HCT116 (cell line): ENCODE results near the gene VWF.

ENCODE experiments used
- CTCF ChIP-seq, 3 experiments: fragments of 200-600 bp in 1 of 3; sonication (generic) in 1 of 3; IDR thresholded peaks in 2 of 3; conservative IDR thresholded peaks in 1 of 3; 2 replicates each; pipeline ENCODE4 v1.5.1; 2012 to 2017; ENCODE audit warnings: low read depth in 2 of 3, low read length in 2 of 3, antibody characterized with exemption in 1 of 3, borderline replicate concordance in 1 of 3, control low read depth in 1 of 3, mild to moderate bottlenecking in 1 of 3, mixed read lengths in 1 of 3, mixed run types in 1 of 3, moderate library complexity in 1 of 3; ENCODE audit not compliant: insufficient read depth in 1 of 3
- MAX ChIP-seq: IDR thresholded peaks from 2 replicates; pipeline ENCODE4 v1.6.1; 2012
- SP1 ChIP-seq: IDR thresholded peaks from 2 replicates; pipeline ENCODE4 v1.6.1; 2012; ENCODE audit warnings: low read depth
- YY1 ChIP-seq: IDR thresholded peaks from 2 replicates; pipeline ENCODE4 v1.6.1; 2011; ENCODE audit warnings: low read length, low read depth, moderate library complexity, mild to moderate bottlenecking; ENCODE audit not compliant: insufficient replicate concordance; ENCODE audit errors: extremely low read depth

GRCh38 chr12:5925646-5926045 is 198.8 kb downstream of the VWF start:
- no peak for TF ChIP-seq YY1
- TF ChIP-seq CTCF (IDR thresholded peaks at IDR 0.05 in 2 of 3, conservative IDR thresholded peaks at IDR 0.05 in 1 of 3; ENCODE audit: borderline replicate concordance in 1 of 3, insufficient read depth in 1 of 3, low read depth in 2 of 3, low read length in 2 of 3), result no peak
- no peak for TF ChIP-seq MAX
- no peak for TF ChIP-seq SP1
